WERI-Rb-1 (cell line): Measurements from ENCODE around the gene NOTCH3.

Experiments
- DNase-seq: peaks from one replicate; pipeline ENCODE4 v3.0.0-alpha.2; 2020
- H3K27ac ChIP-seq: fragments of 250-450 bp; sonication (Bioruptor Pico); 2 replicates; pipeline ENCODE4 v1.5.1; 2020; ENCODE audit warnings: mild to moderate bottlenecking, moderate library complexity
- H3K27me3 ChIP-seq: fragments of 250-450 bp; sonication (Bioruptor Pico); 2 replicates; pipeline ENCODE4 v1.5.1; 2021; ENCODE audit warnings: mild to moderate bottlenecking, low read depth, moderate library complexity; ENCODE audit not compliant: insufficient read depth, severe bottlenecking
- H3K36me3 ChIP-seq: fragments of 250-450 bp; sonication (Bioruptor Pico); 2 replicates; pipeline ENCODE4 v1.5.1; 2020; ENCODE audit warnings: mild to moderate bottlenecking, moderate library complexity
- H3K4me3 ChIP-seq: 2 replicates; pipeline ENCODE4 v1.5.1; 2011; ENCODE audit warnings: low read depth, mild to moderate bottlenecking, control low read depth, low read length
- H3K9me3 ChIP-seq: fragments of 250-450 bp; sonication (Bioruptor Pico); 2 replicates; pipeline ENCODE4 v1.5.1; 2021; ENCODE audit warnings: mild to moderate bottlenecking, moderate library complexity; ENCODE audit not compliant: severe bottlenecking
- CTCF ChIP-seq: IDR thresholded peaks from 2 replicates; pipeline ENCODE4 v1.5.1; 2011; ENCODE audit warnings: low read depth, mild to moderate bottlenecking, control low read depth, inconsistent platforms, low read length

Gene NOTCH3

DNA sequence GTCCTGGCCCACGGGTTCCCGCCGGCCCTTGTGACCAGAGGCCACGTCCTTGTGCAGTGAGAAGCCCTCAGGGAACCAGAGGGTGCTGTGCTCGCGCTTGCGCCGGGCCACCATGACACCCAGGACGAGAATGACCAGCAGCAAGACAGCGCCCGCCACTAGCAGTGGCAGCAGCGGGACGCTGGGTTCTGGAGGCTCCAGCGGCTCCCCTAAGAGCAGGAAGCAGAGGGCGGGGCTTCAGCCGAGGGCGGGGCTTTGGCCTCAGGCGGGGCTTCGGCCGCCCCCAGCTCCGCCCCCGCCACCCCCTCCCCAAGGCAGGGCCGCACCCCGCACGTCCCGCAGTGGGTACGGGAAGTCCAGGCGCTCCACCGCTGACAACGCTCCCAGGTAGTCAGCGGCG lies 30.4 kb downstream of the NOTCH3 start:
- Histone ChIP-seq H3K4me3 (no peak overlapping the region), H3K36me3 (no peaks in the 10 kb centered on the region), H3K9me3 (peaks cover 2% of the 10 kb centered on the region), H3K27me3 (no peaks in the 10 kb centered on the region), H3K27ac (no peak overlapping the region)
- DNase-seq, result no peak
- TF ChIP-seq CTCF, result no peak

DNA sequence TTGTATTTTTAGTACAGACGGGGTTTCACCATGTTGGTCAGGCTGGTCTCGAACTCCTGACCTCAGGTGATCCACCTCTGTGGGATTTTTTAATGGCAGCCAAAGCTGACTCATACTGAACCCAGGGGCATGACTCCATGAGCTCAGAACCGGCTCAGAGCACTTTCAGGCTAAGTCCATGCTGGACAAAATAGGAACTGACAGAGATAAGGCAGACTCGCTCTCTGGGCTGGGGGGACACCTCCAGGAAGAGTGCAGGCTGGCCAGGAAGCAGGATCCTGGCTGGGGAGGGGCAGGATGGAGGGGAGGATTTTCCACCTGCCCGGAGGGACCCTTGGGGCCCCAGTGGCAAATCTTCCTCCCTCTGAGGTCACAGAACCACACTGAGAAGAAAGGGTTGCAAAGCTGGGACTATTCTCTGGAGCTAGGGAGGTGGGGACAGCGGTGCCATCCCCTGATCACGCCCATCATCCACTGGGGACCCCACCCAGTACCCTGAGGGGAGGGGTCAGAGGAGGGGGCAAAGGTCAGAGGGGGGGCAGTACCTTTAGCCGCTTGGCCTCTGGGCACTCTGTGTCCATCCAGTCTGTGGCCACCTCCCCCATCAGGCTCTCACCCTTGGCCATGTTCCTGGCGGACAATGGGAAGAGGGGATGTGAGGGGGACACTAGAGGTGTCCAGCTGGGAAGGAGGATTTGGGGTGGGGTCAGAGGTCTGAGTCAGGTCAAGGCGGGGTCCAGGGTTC lies 31.1 kb downstream of the NOTCH3 start:
- Histone ChIP-seq H3K27ac (no peak overlapping the region), H3K4me3 (no peak overlapping the region), H3K27me3 (no peaks in the 10 kb centered on the region), H3K36me3 (no peaks in the 10 kb centered on the region), H3K9me3 (peaks cover 2% of the 10 kb centered on the region)
- no peak for DNase-seq
- TF ChIP-seq CTCF, result no peak

DNA sequence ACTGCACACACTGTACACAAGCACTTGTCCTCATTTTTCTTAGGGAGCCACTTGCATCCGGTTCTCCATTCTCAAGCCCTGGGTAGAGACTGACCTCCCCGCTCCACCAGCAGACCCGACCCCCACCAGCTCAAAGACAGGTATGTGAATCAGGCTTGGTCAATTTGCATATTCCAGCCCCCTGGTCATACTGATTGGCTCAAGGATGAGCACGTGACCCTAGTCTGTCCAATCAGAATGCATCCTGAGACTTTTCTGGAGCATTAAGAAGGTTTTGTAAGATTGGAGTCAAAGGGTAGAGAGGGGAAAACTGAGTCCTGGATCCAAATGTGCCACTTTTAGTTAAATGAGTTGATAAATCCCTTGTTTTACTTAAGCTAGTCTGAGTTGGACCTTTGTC lies 34.1 kb downstream of the NOTCH3 start:
- H3K27me3 ChIP-seq, result no peaks in the 10 kb centered on the region
- no peak for TF ChIP-seq CTCF
- no peak overlapping the region for H3K4me3 ChIP-seq
- H3K9me3 ChIP-seq, result peaks cover 2% of the 10 kb centered on the region
- no peak for DNase-seq
- no peak overlapping the region for H3K27ac ChIP-seq
- H3K36me3 ChIP-seq, result no peaks in the 10 kb centered on the region

DNA sequence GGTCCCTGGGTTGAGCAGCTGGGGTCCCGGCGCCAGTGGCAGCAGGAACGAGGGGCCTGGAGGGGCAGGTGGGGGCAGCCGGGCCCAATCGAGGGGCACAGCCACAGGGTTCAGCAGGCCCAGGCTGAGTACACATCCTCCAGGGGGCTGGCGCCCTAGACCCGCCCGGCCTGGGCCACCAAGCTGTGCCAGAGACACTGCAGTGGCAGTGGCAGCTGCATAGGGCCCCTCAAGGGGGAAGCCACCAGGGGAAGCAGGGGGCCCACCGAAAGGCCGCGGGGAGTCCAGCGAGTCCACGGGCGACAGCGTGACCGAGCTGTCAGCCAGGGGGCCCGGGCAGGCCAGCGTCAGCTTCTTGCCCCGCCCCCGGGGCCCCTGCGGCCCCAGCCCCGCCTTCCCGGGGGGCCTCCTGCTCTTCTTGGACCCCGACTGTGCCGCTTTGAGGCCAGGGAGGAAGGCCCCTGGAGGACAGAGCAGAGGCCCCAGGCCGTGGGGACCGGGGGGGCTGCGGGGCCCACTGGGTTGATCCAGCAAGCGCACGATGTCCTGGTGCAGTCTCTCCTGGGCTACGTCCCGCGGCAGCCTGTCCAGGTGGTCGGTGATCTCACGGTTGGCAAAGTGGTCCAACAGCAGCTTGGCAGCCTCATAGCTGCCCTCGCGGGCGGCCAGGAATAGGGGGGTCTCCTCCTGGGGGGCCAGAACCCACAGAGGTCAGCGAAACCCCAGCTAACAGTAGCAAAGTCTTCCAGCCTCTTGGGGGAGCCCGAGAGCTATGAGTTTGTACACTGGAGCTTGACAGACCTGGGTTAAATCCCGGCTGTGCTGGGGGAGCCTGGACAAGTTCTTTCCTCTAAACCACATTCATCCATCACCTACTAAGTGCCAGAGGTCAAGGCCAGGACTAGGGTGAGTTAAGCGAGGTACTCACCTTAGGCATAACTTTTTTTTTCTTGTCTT lies 39.5 kb downstream of the NOTCH3 start:
- Histone ChIP-seq H3K4me3 (no peak overlapping the region), H3K27ac (no peak overlapping the region), H3K9me3 (peaks cover 22% of the 10 kb centered on the region), H3K36me3 (no peaks in the 10 kb centered on the region), H3K27me3 (peaks cover 16% of the 10 kb centered on the region)
- peak; percentile 76 for TF ChIP-seq CTCF
- peak; percentile 68 for DNase-seq

- Histone ChIP-seq H3K27ac (no peak overlapping the region), H3K4me3 (no peak overlapping the region), H3K9me3 (peaks cover 25% of the 10 kb centered on the region), H3K36me3 (no peaks in the 10 kb centered on the region), H3K27me3 (peaks cover 27% of the 10 kb centered on the region)
- TF ChIP-seq CTCF, result no peak
- DNase-seq, result no peak
Observed at GRCh38 chr19:15159251-15159650, 41.5 kb downstream of the NOTCH3 start.
